HG02943 (cell line): ENCODE results near the gene ZNF415.

ENCODE experiments used
- ATAC-seq: cut with Tn5 transposase; IDR thresholded peaks from one replicate; pipeline ENCODE4 v1.9.1; 2021; ENCODE audit warnings: mild to moderate bottlenecking, low read depth, moderate library complexity; ENCODE audit not compliant: unreplicated experiment

The ZNF415 gene

GRCh38 chr19:53057904-53058580 is 74.7 kb downstream of the ZNF415 start:
- ATAC-seq: no peak
